Gastrocnemius medialis (tissue), 4 donors: ENCODE measurements around the gene RNASEH1. TPM values are rescaled to one million over a fixed set of nuclear protein-coding genes. Genes with fewer than 3 reads are reported as not detected.

Experiments used
- ATAC-seq, 2 donors: fragments of 150-250 bp; one replicate each; pipeline ENCODE4 v1.9.1; 2016
- DNase-seq, 2 donors: peaks; one replicate each; pipeline ENCODE4 v3.0.0-alpha.2; 2019
- H3K27ac ChIP-seq, 4 donors: fragments of 200-600 bp; sonication (generic); 1 replicate in 1 of 4; 2 replicates in 3 of 4; pipeline ENCODE4 v1.5.1; 2016 to 2018; ENCODE audit warnings: mild to moderate bottlenecking in 2 of 4, moderate library complexity in 1 of 4
- H3K27me3 ChIP-seq, 3 donors: fragments of 200-600 bp; sonication (generic) in 2 of 3; 1 replicate in 1 of 3; 2 replicates in 2 of 3; pipeline versions ENCODE4 v1.5.1 to v1.6.0; 2016 to 2019; ENCODE audit warnings: mild to moderate bottlenecking in 1 of 3, moderate library complexity in 1 of 3
- H3K36me3 ChIP-seq, 2 donors: fragments of 200-600 bp; sonication (generic) in 1 of 2; one replicate each; pipeline ENCODE4 v1.5.1; 2017 to 2018
- H3K4me1 ChIP-seq, 2 donors: fragments of 200-600 bp; sonication (generic) in 1 of 2; one replicate each; pipeline ENCODE4 v1.5.1; 2016 to 2017; ENCODE audit warnings: mild to moderate bottlenecking in 2 of 2
- H3K4me3 ChIP-seq, 4 donors: fragments of 200-600 bp; sonication (generic) in 3 of 4; 1 replicate in 1 of 4; 2 replicates in 3 of 4; pipeline ENCODE4 v1.5.1; 2016 to 2019; ENCODE audit warnings: mild to moderate bottlenecking in 2 of 4
- H3K9me3 ChIP-seq, 3 donors: fragments of 200-600 bp; sonication (generic) in 2 of 3; 1 replicate in 1 of 3; 2 replicates in 2 of 3; pipeline ENCODE4 v1.5.1; 2016 to 2019
- POLR2A ChIP-seq, 2 donors: fragments of 450-650 bp; IDR thresholded peaks; one replicate each; pipeline ENCODE4 v1.6.1; 2017; ENCODE audit warnings: antibody characterized with exemption in 2 of 2, mild to moderate bottlenecking in 2 of 2, moderate library complexity in 2 of 2
- in situ Hi-C, 4 donors: fragments of 200-750 bp; cut with MboI; loops; one replicate each; pipeline versions ENCODE4 v1.15.0 to v1.8.0; 2017; ENCODE audit warnings: low sequenced_read_pairs in 4 of 4
- intact Hi-C: fragments of 100-400 bp; cut with DNase I; formaldehyde crosslinking; loops from one replicate; pipeline ENCODE4 v1.15.1; 2023; ENCODE audit warnings: low total_unique reads
- total RNA-seq, 4 donors: library from RNA; depleted of rRNA; stranded (reverse); fragments of >200 nt; gene quantifications; one replicate each; pipeline versions ENCODE4 v1.1.0 to v1.2.3, GENCODE V29; 2016
- TF ChIP-seq, protein P1 (sequence below), 5 experiments: fragments of 450-650 bp in 3 of 5; fragments of 200-600 bp in 2 of 5; sonication (generic) in 2 of 5; IDR thresholded peaks in 4 of 5; conservative IDR thresholded peaks in 1 of 5; 1 replicate in 4 of 5; 2 replicates in 1 of 5; pipeline ENCODE4 v1.5.1; 2016 to 2019; ENCODE audit warnings: antibody characterized with exemption in 5 of 5, mild to moderate bottlenecking in 3 of 5, moderate library complexity in 3 of 5

RNASEH1 gene
- total RNA-seq, 4 donors from 2014 or later = 20.6 to 27.4 (median 23.6) TPM

DNA sequence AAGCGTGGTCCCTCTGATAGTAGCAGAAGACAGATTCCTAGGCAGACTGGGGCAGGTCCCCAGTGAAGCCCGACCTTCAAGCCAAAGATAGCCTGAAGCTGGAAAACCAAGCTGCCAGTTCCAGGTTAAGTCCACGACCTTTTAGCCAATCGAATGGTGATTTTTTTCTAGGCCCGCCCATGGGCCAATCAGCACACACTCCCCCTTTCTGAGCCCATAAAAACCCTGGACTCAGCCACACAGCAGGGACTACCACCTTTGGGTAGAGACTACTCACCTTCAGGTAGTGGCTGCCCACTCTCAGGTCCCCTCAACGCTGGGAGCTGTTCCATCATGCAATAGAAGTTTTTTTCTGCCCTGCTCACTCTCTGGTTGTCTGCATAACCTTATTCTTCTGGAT, 24.3 kb downstream of the RNASEH1 start:
- ATAC-seq (no peak), DNase-seq (no peak)
- in situ Hi-C loops = no loop called here
- intact Hi-C loops = no loop called here
- Histone ChIP-seq H3K36me3 (peaks cover 0 to 5% of the 10 kb centered on the region in 2 donors), H3K27me3 (no peaks in the 10 kb centered on the region), H3K27ac (no peak overlapping the region), H3K4me1 (peaks cover 14 to 15% of the 10 kb centered on the region in 2 donors), H3K9me3 (no peaks in the 10 kb centered on the region), H3K4me3 (no peak overlapping the region)
- TF ChIP-seq, protein P1, sequence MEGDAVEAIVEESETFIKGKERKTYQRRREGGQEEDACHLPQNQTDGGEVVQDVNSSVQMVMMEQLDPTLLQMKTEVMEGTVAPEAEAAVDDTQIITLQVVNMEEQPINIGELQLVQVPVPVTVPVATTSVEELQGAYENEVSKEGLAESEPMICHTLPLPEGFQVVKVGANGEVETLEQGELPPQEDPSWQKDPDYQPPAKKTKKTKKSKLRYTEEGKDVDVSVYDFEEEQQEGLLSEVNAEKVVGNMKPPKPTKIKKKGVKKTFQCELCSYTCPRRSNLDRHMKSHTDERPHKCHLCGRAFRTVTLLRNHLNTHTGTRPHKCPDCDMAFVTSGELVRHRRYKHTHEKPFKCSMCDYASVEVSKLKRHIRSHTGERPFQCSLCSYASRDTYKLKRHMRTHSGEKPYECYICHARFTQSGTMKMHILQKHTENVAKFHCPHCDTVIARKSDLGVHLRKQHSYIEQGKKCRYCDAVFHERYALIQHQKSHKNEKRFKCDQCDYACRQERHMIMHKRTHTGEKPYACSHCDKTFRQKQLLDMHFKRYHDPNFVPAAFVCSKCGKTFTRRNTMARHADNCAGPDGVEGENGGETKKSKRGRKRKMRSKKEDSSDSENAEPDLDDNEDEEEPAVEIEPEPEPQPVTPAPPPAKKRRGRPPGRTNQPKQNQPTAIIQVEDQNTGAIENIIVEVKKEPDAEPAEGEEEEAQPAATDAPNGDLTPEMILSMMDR (IDR thresholded peaks at IDR 0.05 in 4 of 5, conservative IDR thresholded peaks at IDR 0.05 in 1 of 5) = no peak
- no peak for TF ChIP-seq POLR2A (IDR thresholded peaks at IDR 0.05)

DNA sequence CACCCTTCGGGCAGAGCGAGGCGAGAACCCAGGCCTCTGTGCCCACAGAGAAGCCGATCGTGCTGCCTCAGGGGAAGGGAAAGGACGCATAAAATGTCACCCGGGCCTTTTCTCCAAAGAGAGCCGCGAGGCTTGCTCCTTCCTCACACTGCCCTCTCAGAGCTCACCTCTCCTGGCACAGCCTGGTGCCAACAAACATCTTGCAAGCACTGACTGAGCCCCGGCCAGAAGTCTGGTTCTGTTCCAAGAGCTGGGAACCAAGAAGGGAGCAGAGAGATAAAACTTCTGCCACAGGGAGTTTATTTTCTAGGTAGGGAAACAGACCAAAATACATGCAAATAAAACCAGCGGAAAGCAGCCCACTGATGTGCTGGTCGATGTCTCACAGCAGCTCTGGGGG, 25.2 kb downstream of the RNASEH1 start:
- H3K4me1 ChIP-seq = peaks cover 14 to 15% of the 10 kb centered on the region in 2 donors
- no peak for TF ChIP-seq POLR2A (IDR thresholded peaks at IDR 0.05)
- TF ChIP-seq, protein P1 (IDR thresholded peaks at IDR 0.05 in 4 of 5, conservative IDR thresholded peaks at IDR 0.05 in 1 of 5) = no peak
- DNase-seq = no peak
- H3K36me3 ChIP-seq = peaks cover 0 to 5% of the 10 kb centered on the region in 2 donors
- in situ Hi-C loops = no loop called here
- H3K27ac ChIP-seq = no peak overlapping the region
- no peaks in the 10 kb centered on the region for H3K9me3 ChIP-seq
- H3K27me3 ChIP-seq = no peaks in the 10 kb centered on the region
- intact Hi-C loops = no loop called here
- no peak overlapping the region for H3K4me3 ChIP-seq
- no peak for ATAC-seq

DNA sequence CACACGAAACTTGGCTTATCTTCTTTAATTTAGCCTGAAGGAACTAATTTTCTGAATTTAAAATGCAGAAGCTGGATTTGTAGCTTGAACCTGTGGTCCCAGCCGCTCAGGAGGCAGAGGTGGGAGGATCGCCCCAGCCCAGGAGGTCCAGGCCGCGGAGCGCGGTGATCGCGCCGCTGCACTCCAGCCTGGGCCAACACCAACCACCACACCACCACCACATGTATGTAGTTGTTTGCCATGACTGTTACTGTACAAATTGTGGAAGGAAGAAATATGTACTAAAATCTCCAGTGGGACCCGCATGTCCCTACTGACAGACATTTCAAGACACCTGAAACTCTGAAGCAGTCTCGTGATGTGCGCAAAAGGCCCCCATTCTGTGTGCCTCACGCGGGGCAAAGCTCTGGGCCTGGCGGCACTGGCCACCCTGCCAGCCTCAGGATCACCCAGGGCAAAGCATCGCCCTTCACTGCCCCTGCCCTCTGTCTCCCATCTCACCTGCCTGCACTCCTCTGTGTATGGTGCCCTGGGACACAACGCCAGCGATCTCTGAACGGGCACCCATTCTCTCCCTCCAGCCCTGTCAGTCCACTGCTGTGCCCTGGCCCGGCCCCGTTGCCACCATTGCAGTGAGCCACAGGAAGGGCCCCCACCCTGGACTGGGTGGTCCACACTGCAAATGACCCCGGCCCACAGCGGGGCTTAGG, 28.7 kb downstream of the RNASEH1 start:
- intact Hi-C loops = no loop called here
- Histone ChIP-seq H3K36me3 (peaks cover 0 to 5% of the 10 kb centered on the region in 2 donors), H3K9me3 (no peaks in the 10 kb centered on the region), H3K4me3 (no peak overlapping the region), H3K27me3 (no peaks in the 10 kb centered on the region), H3K27ac (no peak overlapping the region), H3K4me1 (peaks cover 7 to 8% of the 10 kb centered on the region in 2 donors)
- in situ Hi-C loops = no loop called here
- DNase-seq (no peak), ATAC-seq (no peak)
- TF ChIP-seq, protein P1 (IDR thresholded peaks at IDR 0.05 in 4 of 5, conservative IDR thresholded peaks at IDR 0.05 in 1 of 5) = no peak
- no peak for TF ChIP-seq POLR2A (IDR thresholded peaks at IDR 0.05)

GRCh38 chr2:3527886-3528785, 30.0 kb downstream of the RNASEH1 start:
- intact Hi-C loops = no loop called here
- TF ChIP-seq, protein P1 (IDR thresholded peaks at IDR 0.05 in 4 of 5, conservative IDR thresholded peaks at IDR 0.05 in 1 of 5) = no peak
- TF ChIP-seq POLR2A (IDR thresholded peaks at IDR 0.05) = no peak
- no peaks in the 10 kb centered on the region for H3K27me3 ChIP-seq
- DNase-seq = no peak
- H3K9me3 ChIP-seq = no peaks in the 10 kb centered on the region
- no peak for ATAC-seq
- peaks cover 0 to 5% of the 10 kb centered on the region in 2 donors for H3K36me3 ChIP-seq
- H3K4me1 ChIP-seq = peaks cover 7 to 14% of the 10 kb centered on the region in 2 donors
- H3K4me3 ChIP-seq = no peak overlapping the region
- in situ Hi-C loops = no loop called here
- H3K27ac ChIP-seq = no peak overlapping the region
